HCT116 (cell line): ENCODE data around the gene SDE2. TPM values are rescaled to one million over a fixed set of nuclear protein-coding genes. Genes with fewer than 3 reads are reported as not detected.

ENCODE experiments used
- ATAC-seq: fragments of 200-7000 bp; cut with Tn5 transposase; 2 replicates; pipeline ENCODE4 v1.9.1; 2020; ENCODE audit warnings: mild to moderate bottlenecking, moderate library complexity
- BruUV-seq: library from RNA; stranded (reverse); fragments of 400-500 nt; replicated peaks from 2 replicates; lab custom pipeline; 2021; lab: Mats Ljungman, UMichigan
- CTCF ChIA-PET: fragments of 300-600 bp; sonication (Branson Sonifier 250); formaldehyde crosslinking; loops from one replicate; lab custom pipeline; 2021; ENCODE audit warnings: antibody characterized with exemption; lab: Charles Lee
- POLR2A ChIA-PET: fragments of 300-600, 350-600 bp; sonication (Branson Sonifier 250); formaldehyde crosslinking; loops from one replicate; lab custom pipeline; 2021; ENCODE audit warnings: antibody characterized with exemption; lab: Charles Lee
- RAD21 ChIA-PET, 2 experiments: fragments of 300-600 bp; sonication (Branson Sonifier 250); formaldehyde crosslinking; loops; one replicate each; lab custom pipeline; 2023; ENCODE audit warnings: low total read pairs in 2 of 2; ENCODE audit not compliant: uncharacterized antibody in 2 of 2, unreplicated experiment in 2 of 2, low non-redundant PET in 1 of 2; lab: Charles Lee
- DNase-seq: peaks from one replicate; pipeline ENCODE4 v3.0.0-alpha.2; 2010; ENCODE audit warnings: low read depth, low spot score
- H2AFZ ChIP-seq: fragments of 200-600 bp; shearing (Covaris generic), sonication (generic); 2 replicates; pipeline ENCODE4 v1.6.1; 2017; ENCODE audit warnings: low read depth, mixed run types, mixed read lengths, antibody characterized with exemption, low read length; ENCODE audit not compliant: poor library complexity, severe bottlenecking
- H3K27ac ChIP-seq: 2 replicates; pipeline ENCODE4 v1.5.1; 2012; ENCODE audit warnings: low read depth, low read length
- H3K27me3 ChIP-seq: fragments of 200-600 bp; sonication (generic); 2 replicates; pipeline ENCODE4 v1.6.1; 2016; ENCODE audit warnings: mixed run types, low read length, mixed read lengths; ENCODE audit not compliant: insufficient read depth
- H3K36me3 ChIP-seq, 2 experiments: fragments of 200-500 bp in 1 of 2; fragments of 200-600 bp in 1 of 2; sonication (Bioruptor generic) in 1 of 2; sonication (generic) in 1 of 2; 2 replicates each; pipeline versions ENCODE4 v1.5.1 to v1.6.1; 2014 to 2016; ENCODE audit warnings: low read length in 2 of 2, inconsistent platforms in 1 of 2, mixed read lengths in 1 of 2, mixed run types in 1 of 2; ENCODE audit not compliant: insufficient read depth in 2 of 2, control insufficient read depth in 1 of 2
- H3K4me1 ChIP-seq, 2 experiments: fragments of 200-600 bp in 1 of 2; sonication (generic) in 1 of 2; 2 replicates each; pipeline versions ENCODE4 v1.5.1 to v1.6.1; 2012 to 2017; ENCODE audit warnings: low read length in 2 of 2, inconsistent platforms in 1 of 2, mild to moderate bottlenecking in 1 of 2, mixed read lengths in 1 of 2, mixed run types in 1 of 2, moderate library complexity in 1 of 2; ENCODE audit not compliant: insufficient read depth in 2 of 2, control insufficient read depth in 1 of 2
- H3K4me2 ChIP-seq: fragments of 200-600 bp; sonication (generic); 2 replicates; pipeline ENCODE4 v1.6.1; 2017; ENCODE audit warnings: mixed run types, low read length, mixed read lengths
- H3K4me3 ChIP-seq, 2 experiments: fragments of 200-600 bp in 1 of 2; sonication (generic) in 1 of 2; replicated peaks in 1 of 2; 2 replicates each; pipeline ENCODE4 v1.5.1; 2011 to 2016; ENCODE audit warnings: low read length in 2 of 2, control low read depth in 1 of 2, low read depth in 1 of 2, mild to moderate bottlenecking in 1 of 2, mixed read lengths in 1 of 2, mixed run types in 1 of 2
- H3K79me2 ChIP-seq: fragments of 200-600 bp; sonication (generic); 2 replicates; pipeline ENCODE4 v1.6.1; 2017; ENCODE audit warnings: mild to moderate bottlenecking, mixed run types, low read length, moderate library complexity, mixed read lengths; ENCODE audit not compliant: insufficient read depth
- H3K9ac ChIP-seq: fragments of 200-600 bp; sonication (generic); 2 replicates; pipeline ENCODE4 v1.6.1; 2016; ENCODE audit warnings: low read length, mixed read lengths
- H3K9me2 ChIP-seq: fragments of 200-600 bp; sonication (generic), shearing (Covaris generic); 2 replicates; pipeline ENCODE4 v1.6.1; 2017; ENCODE audit warnings: mixed run types, mild to moderate bottlenecking, moderate library complexity; ENCODE audit not compliant: insufficient read depth
- H3K9me3 ChIP-seq, 2 experiments: fragments of 200-500 bp in 1 of 2; fragments of 200-600 bp in 1 of 2; sonication (Bioruptor generic) in 1 of 2; sonication (generic) in 1 of 2; 2 replicates each; pipeline ENCODE4 v1.6.1; 2014 to 2017; ENCODE audit warnings: low read length in 2 of 2, mixed read lengths in 2 of 2, inconsistent platforms in 1 of 2, low read depth in 1 of 2, mild to moderate bottlenecking in 1 of 2, mixed run types in 1 of 2, moderate library complexity in 1 of 2; ENCODE audit not compliant: control insufficient read depth in 1 of 2, insufficient read depth in 1 of 2
- H4K20me1 ChIP-seq: fragments of 200-600 bp; sonication (generic), shearing (Covaris generic); 2 replicates; pipeline ENCODE4 v1.6.1; 2017; ENCODE audit warnings: mixed run types, mild to moderate bottlenecking, moderate library complexity; ENCODE audit not compliant: insufficient read depth
- CBX3 ChIP-seq: IDR thresholded peaks from 2 replicates; pipeline ENCODE4 v1.6.1; 2012; ENCODE audit warnings: low read depth
- CEBPB ChIP-seq: IDR thresholded peaks from 2 replicates; pipeline ENCODE4 v1.6.1; 2012; ENCODE audit warnings: low read depth
- EZH2 ChIP-seq: fragments of 200-600 bp; sonication (generic); IDR thresholded peaks from 2 replicates; pipeline ENCODE4 v1.6.1; 2017; ENCODE audit warnings: antibody characterized with exemption, mixed run types
- EZH2phosphoT487 ChIP-seq: fragments of 200-600 bp; IDR thresholded peaks from 2 replicates; pipeline ENCODE4 v1.6.1; 2018; ENCODE audit warnings: antibody characterized with exemption, borderline replicate concordance
- JUND ChIP-seq: IDR thresholded peaks from 2 replicates; pipeline ENCODE4 v1.6.1; 2012
- POLR2A ChIP-seq: IDR thresholded peaks from 2 replicates; pipeline ENCODE4 v1.7.0; 2011; ENCODE audit warnings: borderline replicate concordance; ENCODE audit not compliant: insufficient read depth, insufficient read length; ENCODE audit errors: extremely low read depth
- POLR2AphosphoS5 ChIP-seq: IDR thresholded peaks from 2 replicates; pipeline ENCODE4 v1.6.1; 2011; ENCODE audit warnings: mild to moderate bottlenecking, low read depth, low read length, moderate library complexity
- RAD21 ChIP-seq: IDR thresholded peaks from 2 replicates; pipeline ENCODE4 v1.6.1; 2012; ENCODE audit warnings: low read depth, mild to moderate bottlenecking
- SP1 ChIP-seq: IDR thresholded peaks from 2 replicates; pipeline ENCODE4 v1.6.1; 2012; ENCODE audit warnings: low read depth
- TCF7L2 ChIP-seq: IDR thresholded peaks from 2 replicates; pipeline ENCODE4 v1.7.0; 2011; ENCODE audit warnings: borderline replicate concordance, inconsistent platforms; ENCODE audit not compliant: insufficient read depth, insufficient read length; ENCODE audit errors: extremely low read depth
- YY1 ChIP-seq: IDR thresholded peaks from 2 replicates; pipeline ENCODE4 v1.6.1; 2011; ENCODE audit warnings: low read length, low read depth, moderate library complexity, mild to moderate bottlenecking; ENCODE audit not compliant: insufficient replicate concordance; ENCODE audit errors: extremely low read depth
- ZFX ChIP-seq: fragments of 450-650 bp; IDR thresholded peaks from 2 replicates; pipeline ENCODE4 v1.6.1; 2017
- ZNF274 ChIP-seq: fragments of 200-500 bp; sonication (Bioruptor generic); IDR thresholded peaks from 2 replicates; pipeline ENCODE4 v1.6.1; 2014; ENCODE audit warnings: mild to moderate bottlenecking, low read depth, low read length, inconsistent platforms
- intact Hi-C: fragments of 100-400 bp; cut with micrococcal nuclease; formaldehyde crosslinking; loops from 2 replicates; pipeline ENCODE4 v1.10.0; 2022
- total RNA-seq: library from RNA; stranded (reverse); gene quantifications from one replicate; pipeline ENCODE4 v1.2.1, GENCODE V29; 2021; ENCODE audit not compliant: unreplicated experiment
- TF ChIP-seq, protein P1 (sequence below): IDR thresholded peaks from 2 replicates; pipeline ENCODE4 v1.6.1; 2012
- TF ChIP-seq, protein P2 (sequence below), 3 experiments: fragments of 200-600 bp in 1 of 3; sonication (generic) in 1 of 3; IDR thresholded peaks in 2 of 3; conservative IDR thresholded peaks in 1 of 3; 2 replicates each; pipeline ENCODE4 v1.5.1; 2012 to 2017; ENCODE audit warnings: low read depth in 2 of 3, low read length in 2 of 3, antibody characterized with exemption in 1 of 3, borderline replicate concordance in 1 of 3, control low read depth in 1 of 3, mild to moderate bottlenecking in 1 of 3, mixed read lengths in 1 of 3, mixed run types in 1 of 3, moderate library complexity in 1 of 3; ENCODE audit not compliant: insufficient read depth in 1 of 3
- TF ChIP-seq, protein P3 (sequence below): IDR thresholded peaks from 2 replicates; pipeline ENCODE4 v1.6.1; 2012; ENCODE audit warnings: low read depth

The SDE2 gene
- total RNA-seq, 1 experiment from 2014 or later, result 22.5 TPM

DNA sequence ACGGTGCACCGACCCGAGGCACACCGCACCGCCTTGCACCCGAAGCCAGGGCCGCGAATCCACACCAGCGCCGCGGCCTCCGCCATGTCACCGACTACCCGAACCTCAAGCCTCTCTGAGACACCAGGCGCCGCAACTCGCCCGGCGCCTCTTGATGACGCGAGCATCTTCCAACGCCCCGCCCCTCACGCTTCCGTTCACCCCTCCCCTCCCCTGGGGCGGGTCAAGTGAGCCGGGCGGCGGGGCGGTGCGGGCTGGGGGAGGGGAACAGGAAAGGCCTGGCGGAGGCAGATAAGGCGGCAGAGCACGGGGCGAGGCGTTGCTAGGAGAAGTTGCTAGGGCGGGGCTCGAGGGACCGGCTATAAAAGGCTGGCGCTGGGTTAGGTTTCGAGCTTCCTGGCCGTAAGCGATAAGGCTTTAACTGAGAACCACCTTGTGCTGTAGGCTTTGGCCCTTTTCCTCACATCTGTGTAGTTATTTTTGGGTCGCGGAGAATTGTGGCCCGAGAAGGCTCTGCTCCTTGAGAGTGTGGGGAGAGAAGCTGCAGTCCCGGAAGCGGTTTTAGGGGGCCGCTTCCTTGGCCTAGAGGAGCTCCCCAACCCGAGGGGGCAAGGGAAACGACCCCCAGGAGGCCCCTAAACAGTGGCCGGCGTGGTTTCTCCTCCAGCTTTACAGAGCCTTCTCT lies at the start of gene SDE2 (continued):
- TF ChIP-seq RAD21, result no peak
- TF ChIP-seq POLR2A, result peak; percentile 98
- TF ChIP-seq, protein P1, sequence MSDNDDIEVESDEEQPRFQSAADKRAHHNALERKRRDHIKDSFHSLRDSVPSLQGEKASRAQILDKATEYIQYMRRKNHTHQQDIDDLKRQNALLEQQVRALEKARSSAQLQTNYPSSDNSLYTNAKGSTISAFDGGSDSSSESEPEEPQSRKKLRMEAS, result peak; percentile 94
- peak; percentile 99 for TF ChIP-seq POLR2AphosphoS5
- TF ChIP-seq, all 23 proteins: peak for 10

DNA sequence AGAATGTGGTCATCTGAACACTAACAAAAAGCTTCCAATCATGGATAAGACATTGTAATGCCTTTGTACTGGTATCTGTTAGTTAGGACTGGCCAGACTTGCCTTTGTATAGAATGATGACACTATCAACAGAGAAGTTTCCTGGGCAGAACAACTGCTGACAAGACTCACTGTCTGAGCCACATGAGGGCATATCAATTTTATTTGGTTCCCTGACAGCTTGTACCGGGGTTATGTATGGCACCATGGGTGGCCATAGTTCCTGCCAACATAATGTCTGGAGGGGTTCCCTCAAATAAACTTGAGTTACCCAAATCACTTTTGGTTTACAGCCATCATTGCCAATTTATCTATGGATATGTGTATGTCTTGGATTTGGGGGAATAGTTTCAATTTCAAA lies 49.7 kb upstream of the SDE2 start:
- Histone ChIP-seq H3K9me3 (peaks cover 0 to 6% of the 10 kb centered on the region in 2 experiments; a peak in 1 of 4 replicates), H3K9ac (no peak overlapping the region), H3K27ac (no peak overlapping the region), H3K36me3 (no peaks in the 10 kb centered on the region), H3K4me3 (no peak overlapping the region), H3K9me2 (no peaks in the 10 kb centered on the region), H2AFZ (no peak overlapping the region), H3K4me1 (peaks cover 0 to 12% of the 10 kb centered on the region in 2 experiments; a peak in 2 of 4 replicates), H4K20me1 (no peaks in the 10 kb centered on the region), H3K79me2 (no peaks in the 10 kb centered on the region), H3K27me3 (no peaks in the 10 kb centered on the region), H3K4me2 (no peak overlapping the region)
- no peak for ATAC-seq
- no peak for DNase-seq
- ChIA-PET RAD21 (no interaction called here), POLR2A (no interaction called here), CTCF (no interaction called here)
- intact Hi-C loops, result no loop called here
- BruUV-seq, result no TSS peak
- TF ChIP-seq, protein P1, result no peak
- TF ChIP-seq CBX3 (no peak), CEBPB (no peak), RAD21 (no peak), ZFX (no peak), SP1 (no peak), EZH2phosphoT487 (no peak), JUND (no peak), ZNF274 (no peak), POLR2AphosphoS5 (no peak), YY1 (no peak), TCF7L2 (no peak), POLR2A (no peak), EZH2 (no peak)
- TF ChIP-seq, protein P2, sequence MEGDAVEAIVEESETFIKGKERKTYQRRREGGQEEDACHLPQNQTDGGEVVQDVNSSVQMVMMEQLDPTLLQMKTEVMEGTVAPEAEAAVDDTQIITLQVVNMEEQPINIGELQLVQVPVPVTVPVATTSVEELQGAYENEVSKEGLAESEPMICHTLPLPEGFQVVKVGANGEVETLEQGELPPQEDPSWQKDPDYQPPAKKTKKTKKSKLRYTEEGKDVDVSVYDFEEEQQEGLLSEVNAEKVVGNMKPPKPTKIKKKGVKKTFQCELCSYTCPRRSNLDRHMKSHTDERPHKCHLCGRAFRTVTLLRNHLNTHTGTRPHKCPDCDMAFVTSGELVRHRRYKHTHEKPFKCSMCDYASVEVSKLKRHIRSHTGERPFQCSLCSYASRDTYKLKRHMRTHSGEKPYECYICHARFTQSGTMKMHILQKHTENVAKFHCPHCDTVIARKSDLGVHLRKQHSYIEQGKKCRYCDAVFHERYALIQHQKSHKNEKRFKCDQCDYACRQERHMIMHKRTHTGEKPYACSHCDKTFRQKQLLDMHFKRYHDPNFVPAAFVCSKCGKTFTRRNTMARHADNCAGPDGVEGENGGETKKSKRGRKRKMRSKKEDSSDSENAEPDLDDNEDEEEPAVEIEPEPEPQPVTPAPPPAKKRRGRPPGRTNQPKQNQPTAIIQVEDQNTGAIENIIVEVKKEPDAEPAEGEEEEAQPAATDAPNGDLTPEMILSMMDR (IDR thresholded peaks at IDR 0.05 in 2 of 3, conservative IDR thresholded peaks at IDR 0.05 in 1 of 3; ENCODE audit: borderline replicate concordance in 1 of 3, insufficient read depth in 1 of 3, low read depth in 2 of 3, low read length in 2 of 3), result no peak
- TF ChIP-seq, protein P3, sequence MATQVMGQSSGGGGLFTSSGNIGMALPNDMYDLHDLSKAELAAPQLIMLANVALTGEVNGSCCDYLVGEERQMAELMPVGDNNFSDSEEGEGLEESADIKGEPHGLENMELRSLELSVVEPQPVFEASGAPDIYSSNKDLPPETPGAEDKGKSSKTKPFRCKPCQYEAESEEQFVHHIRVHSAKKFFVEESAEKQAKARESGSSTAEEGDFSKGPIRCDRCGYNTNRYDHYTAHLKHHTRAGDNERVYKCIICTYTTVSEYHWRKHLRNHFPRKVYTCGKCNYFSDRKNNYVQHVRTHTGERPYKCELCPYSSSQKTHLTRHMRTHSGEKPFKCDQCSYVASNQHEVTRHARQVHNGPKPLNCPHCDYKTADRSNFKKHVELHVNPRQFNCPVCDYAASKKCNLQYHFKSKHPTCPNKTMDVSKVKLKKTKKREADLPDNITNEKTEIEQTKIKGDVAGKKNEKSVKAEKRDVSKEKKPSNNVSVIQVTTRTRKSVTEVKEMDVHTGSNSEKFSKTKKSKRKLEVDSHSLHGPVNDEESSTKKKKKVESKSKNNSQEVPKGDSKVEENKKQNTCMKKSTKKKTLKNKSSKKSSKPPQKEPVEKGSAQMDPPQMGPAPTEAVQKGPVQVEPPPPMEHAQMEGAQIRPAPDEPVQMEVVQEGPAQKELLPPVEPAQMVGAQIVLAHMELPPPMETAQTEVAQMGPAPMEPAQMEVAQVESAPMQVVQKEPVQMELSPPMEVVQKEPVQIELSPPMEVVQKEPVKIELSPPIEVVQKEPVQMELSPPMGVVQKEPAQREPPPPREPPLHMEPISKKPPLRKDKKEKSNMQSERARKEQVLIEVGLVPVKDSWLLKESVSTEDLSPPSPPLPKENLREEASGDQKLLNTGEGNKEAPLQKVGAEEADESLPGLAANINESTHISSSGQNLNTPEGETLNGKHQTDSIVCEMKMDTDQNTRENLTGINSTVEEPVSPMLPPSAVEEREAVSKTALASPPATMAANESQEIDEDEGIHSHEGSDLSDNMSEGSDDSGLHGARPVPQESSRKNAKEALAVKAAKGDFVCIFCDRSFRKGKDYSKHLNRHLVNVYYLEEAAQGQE, result no peak
